Measurements from ENCODE around the gene BTBD19.
"Not testable (repeated sequence)": the region's sequence is repeated elsewhere in the genome, so short reads cannot be mapped to it uniquely, and the experiment has no call there.

BTBD19 gene

DNA sequence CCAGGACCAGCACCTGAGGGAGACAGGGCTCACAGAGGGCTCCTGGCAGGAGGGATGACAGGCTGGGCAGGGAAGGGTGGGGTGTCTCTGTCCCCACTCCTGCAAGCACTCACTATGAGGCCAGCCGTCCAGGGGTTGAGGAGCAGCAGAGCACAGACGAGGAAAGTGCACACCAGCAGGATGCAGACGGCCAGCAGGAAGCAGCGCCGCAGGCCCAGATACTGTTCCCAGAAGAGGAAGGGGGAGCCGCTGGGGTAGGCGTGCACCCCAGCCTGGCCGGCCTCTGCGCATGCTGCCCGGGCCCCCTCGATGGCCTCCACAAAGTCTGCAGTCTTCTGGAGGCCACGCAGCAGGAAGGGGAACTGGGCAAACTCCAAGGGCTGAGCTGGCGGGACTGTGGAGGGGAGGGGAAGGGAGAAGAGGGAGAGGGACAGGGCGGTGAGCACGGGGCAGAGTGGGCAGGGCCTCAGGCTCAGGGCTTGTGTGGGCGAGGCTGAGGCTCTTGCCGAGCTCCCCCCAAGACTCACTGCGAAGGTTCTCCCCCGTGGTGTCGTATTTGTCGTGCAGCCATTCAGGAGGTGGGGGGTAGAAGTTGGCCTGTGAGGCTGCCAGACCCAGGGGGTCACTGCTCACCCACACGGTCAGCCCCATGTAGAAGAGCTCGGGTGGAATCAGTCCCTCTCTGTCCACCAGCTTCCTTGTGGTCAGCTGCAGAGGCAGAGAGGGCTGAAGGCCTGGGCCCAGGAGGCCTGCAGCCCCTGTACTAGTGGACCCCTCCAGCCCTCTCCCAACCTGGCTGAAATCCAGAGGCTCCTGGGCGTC lies 18.3 kb downstream of the BTBD19 start:
- no peak overlapping the region for H3K27ac ChIP-seq
- no peak for DNase-seq (ENCODE audit: low read depth, low spot score)

DNA sequence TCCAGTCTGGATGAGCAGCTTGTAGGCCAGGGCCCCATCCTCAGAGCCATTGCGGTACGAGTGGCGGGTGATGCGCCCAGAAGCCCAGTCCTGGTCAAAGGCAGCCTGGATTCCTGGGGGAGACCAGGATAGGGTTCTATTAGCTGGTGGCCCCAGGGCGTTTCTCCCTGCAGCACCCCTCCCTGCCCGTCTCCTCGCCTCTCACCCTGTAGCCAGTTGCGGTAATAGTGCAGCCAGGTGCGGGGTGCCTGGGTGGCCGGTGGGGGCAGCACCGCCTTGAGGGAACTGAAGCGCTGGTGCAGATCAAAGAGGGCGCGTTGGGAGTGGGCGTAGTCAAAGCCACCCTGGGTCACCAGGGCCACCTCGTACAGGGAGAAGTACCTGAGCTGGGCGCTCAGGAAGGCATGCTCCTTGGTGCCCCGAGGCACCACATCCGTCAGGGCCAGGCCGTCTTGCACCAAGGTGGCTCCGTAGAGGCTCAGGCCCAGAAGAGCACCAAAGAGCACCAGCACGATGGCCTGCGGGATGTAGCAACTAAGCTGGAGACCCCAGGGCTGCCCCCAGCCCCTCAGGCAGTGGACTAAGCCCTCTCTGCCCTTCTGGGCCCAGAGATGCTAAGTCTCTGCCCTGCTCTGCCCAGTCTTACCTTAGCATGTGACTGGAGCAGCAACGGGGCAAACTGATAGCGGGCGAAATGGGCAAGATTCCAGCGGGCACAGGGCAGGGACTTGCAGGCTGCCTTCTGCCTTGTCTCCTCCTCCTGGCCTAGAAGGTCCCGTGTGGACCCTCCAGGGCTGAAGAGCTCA lies 19.1 kb downstream of the BTBD19 start:
- no peak overlapping the region for H3K27ac ChIP-seq
- no peak for DNase-seq (ENCODE audit: low read depth, low spot score)

DNA sequence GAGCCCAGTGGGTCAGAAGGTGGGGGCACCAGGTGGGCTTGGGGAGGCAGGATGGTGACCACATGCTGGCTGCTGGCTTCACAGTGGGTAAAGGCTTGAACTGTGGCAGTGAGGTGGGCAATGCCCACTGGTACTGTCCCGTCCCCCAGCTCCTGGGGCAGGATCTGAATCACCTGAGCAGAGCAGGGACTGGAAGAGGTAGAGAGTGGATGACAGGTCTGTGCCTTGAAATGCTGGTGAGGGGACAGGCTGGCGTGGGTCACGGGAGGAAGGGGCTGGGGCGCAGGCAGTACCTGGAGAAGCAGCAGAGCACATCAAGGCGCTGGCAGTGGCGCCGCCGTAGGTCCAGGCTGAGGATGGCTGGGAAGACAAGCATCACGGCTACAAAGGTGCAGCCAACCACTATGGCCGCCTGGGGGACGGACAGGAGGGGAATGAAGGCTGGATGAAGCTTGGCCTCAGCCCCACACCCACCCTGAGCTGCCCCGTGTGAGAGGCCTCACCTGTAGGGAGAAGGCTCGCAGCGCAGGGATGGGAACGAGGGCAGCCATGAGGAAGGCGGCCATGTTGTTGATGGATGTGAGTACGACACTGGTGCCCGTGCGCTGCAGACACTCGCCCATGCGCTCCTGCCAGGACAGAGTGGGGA lies 19.8 kb downstream of the BTBD19 start:
- no peak overlapping the region for H3K27ac ChIP-seq
- DNase-seq (ENCODE audit: low read depth, low spot score): no peak

DNA sequence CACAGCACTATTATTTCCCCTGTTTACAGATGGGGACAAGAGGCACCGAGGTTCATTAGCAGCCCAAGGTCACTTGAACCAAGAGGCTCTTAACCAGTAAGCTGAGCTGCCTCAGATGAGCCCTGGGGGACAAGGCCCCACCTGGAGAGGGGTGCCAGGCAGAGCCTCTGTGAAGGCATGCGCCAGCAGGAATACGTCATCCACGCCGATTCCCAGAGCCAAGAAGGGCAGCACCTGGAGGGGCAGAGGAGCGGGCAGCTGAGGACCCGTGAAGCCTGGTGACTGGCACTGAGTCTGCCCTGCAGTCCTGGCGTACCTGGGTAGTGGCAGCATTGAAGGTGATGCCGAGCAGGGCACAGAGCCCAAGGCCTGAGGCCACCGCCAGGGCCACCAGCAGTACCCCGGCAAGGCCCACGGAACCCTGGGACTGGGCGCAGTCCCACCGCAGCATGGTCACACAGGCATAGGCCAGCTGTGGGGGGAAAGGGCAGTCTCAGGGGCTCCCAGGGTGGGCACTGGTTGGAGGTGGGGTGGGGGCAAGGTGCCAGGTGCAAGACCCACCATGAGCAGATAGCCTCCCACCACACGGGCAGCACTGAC lies 20.6 kb downstream of the BTBD19 start:
- no peak overlapping the region for H3K27ac ChIP-seq
- DNase-seq (ENCODE audit: low read depth, low spot score): no peak

DNA sequence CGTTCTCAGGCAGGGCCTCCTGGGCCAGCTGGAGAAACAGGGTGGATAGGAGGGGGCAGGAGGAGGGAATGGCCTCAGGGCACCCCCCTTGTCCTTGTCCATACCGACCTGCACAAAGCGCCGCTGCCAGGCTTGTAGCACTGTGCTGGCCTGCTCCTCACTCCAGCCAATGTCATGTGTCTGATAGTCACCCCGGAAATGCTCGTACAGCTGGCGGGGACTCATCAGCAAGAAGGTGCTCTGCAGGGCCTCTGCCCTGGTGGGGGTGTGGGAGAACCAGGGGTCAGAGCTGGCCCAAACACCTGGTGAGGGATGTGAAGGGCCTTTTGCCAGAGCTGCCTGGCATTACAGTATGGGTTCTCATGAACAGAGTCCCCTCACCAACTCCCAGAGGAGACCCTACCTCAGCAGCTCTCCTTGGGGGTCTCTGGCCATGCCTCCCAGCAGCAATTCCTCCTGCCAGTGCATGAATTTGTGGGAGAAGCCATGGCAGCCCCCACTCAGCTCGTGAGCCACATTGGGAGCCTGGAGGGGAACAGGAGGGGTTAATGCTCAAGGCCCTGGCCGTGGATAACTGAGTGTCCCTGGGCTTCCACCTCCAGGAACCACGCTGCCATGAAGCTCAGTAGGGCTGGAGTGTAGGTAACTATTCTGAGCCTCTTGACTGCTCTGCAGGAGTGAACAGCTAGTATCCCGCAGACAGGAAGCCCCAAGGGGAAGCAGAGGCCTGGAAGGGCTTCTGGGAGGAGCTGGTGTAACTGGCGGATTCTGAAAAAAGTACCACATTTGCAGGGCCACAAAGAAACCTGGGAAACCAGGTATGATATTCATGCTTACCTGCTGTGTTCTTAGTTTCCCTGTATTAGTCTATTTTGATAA lies 21.4 kb downstream of the BTBD19 start:
- no peak for DNase-seq (ENCODE audit: low read depth, low spot score)
- H3K27ac ChIP-seq: no peak overlapping the region

DNA sequence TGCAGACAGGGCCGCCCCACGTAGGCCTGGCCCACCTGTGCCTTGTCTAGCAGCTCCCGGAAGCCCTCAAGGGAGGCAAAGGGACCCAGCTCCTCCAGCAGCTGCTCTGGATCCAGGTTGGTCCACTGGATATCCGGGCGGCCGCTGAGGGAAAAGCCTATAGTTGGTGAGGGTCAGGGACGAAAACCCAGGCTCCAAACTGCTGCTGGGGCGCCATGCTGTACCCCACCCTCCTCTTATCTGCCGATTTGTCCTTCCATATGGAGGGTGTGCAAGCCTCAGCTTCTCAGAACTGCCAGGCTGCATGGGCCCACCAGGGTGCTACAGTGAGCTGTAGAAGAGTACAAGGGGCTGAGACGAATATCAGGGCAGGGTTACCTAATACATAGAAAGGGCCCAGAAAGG lies 22.6 kb downstream of the BTBD19 start:
- DNase-seq (ENCODE audit: low read depth, low spot score): no peak
- H3K27ac ChIP-seq: no peak overlapping the region

DNA sequence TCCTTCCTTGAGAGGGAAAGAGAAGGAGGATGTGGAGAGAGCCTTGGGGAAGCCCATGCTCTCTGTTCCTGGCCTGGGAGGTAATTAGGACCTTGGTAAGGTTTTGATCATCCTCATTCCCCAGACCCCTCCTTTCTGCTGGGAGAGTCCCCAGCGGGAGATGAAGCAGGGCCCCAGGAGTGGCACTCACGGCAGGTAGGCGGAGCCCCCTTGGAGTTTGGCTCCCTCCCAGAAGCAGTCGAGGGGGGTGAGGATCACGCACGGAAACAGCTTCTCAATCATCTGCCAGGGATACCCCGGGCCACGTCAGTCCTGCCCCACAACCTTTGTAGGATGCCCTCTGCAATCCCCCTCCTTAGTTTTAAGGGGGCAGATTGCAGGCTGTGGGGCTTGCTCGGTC lies 23.2 kb downstream of the BTBD19 start:
- no peak overlapping the region for H3K27ac ChIP-seq
- DNase-seq (ENCODE audit: low read depth, low spot score): no peak

DNA sequence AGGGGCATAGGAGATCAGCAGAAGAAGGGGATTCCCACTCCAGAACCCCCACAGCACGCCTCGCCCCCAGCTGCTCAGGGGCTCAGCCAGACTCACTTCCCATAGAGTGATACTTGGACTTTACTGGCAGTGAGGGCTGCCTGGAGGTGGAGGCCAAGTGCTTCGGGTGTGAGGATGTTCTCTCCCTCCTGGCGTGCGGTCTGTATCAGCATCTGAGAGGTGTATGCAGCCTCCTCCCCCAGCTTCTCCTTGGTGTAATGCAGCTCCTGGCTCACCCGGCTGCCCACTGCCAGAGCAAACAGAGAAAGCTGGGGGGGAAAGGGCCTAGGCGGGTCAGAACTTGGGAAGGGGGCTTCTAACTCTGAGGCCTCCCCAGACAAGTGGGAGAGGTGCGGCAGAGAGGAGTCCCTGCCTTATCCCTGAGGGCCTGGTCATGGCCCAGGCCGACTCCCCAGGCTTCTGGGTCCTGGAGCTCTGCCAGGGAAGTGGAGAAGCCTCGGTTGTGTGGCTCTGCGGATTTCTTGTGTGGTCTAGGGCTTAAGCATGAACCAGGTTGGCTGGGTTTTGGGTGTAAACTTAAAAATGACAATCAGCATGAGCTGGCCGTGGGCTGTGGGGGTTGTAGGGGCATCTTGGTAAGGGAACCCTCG lies 23.9 kb downstream of the BTBD19 start:
- H3K27ac ChIP-seq: no peak overlapping the region
- DNase-seq (ENCODE audit: low read depth, low spot score): no peak

DNA sequence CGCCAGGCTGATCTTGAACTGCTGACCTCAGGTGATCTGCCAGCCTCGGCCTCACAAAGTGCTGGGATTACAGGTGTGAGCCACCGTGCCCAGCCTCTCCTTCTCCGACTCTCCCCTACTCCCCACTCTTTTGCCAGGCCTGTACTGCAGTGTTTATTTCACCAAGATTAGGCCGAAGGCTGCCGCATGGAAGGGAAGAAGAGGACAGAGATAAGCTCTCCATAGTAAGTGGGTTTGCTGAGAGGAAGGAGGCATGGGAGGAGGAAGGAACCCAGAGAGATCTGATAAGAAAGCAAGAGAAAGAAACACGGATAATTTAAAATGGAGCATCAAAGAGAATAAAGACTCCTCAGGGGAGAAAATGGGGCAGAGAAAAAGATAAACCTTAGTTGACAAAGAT lies 26.0 kb downstream of the BTBD19 start:
- H3K27ac ChIP-seq: no peak overlapping the region
- no peak for DNase-seq (ENCODE audit: low read depth, low spot score)

DNA sequence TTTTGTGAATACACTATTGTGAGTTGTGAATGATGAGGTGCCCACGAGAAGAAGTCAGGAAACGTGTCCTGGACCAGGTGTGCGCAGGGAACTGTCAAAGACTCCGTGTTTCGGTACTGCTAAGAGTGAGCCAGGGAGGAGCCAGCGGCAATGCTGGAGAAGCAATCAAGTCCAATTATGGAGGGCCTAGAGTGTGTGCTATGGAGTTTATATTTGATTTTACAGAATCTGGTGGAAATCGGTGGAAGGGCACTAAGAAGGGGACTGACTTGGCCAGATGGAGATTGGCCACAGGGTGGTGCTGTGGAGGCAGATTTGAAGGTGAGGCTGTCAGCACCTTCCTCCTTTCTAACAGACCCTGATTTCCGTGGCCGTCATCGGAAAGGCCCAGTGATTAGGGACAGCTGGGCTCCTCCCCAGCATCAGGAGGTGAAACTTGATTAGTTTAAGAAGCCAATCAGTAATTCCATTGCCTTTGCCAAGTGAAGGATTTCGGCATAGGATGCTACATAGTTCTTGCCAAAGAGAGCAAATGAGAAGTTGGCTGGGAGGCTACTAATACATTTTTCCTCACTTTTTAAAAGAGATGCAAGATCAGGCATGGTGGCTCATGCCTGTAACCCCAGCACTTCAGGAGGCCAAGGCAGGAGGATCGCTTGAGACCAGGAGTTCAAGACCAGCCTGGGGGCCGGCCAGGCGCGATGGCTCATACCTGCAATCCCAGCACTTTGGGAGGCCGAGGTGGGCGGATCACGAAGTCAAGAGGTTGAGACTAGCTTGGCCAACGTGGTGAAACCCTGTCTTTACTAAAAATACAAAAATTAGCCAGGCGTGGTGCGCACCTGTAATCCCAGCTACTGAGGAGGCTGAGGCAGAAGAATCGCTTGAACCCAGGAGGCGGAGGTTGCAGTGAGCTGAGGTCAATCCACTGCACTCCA lies 27.7 kb downstream of the BTBD19 start:
- H3K27ac ChIP-seq: no peak overlapping the region
- no peak for DNase-seq (ENCODE audit: low read depth, low spot score)

DNA sequence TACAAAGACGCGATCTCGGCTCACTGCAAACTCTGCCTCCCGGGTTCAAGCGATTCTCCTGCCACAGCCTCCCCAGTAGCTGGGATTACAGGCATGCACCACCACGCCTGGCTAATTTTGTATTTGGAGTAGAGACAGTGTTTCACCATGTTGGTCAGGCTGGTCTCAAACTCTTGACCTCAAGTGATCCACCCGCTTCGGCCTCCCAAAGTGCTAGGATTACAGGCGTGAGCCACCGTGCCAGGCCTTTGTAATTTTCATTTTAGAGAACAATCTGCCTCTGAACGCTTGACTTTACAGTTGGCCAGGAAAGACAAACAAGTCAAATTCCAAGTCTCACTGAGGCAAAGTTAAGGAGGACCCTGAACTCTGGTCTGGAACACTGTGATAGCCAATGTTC lies 30.0 kb downstream of the BTBD19 start:
- DNase-seq (ENCODE audit: low read depth, low spot score); H3K27ac ChIP-seq: not testable (repeated sequence)

DNA sequence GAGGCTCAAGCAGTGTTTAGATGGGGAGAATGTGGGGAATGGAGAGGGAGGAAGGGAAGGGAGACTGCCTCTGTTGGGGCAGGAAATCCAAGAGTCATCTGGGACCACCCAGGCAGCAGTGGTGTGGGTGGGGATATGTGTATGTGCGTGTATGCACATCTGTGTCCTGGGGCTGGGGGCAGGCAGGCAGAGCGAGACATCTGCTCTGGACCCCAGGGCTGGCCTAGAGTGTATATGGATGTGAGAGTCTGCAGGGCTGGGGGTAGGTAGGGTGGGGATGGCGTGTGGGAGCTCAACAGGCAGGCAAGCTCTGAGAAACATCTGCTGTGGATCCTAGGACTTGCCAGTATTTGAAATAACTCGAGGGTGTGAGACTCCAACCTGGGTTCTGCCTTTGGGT lies 31.3 kb downstream of the BTBD19 start:
- no peak for DNase-seq (ENCODE audit: low read depth, low spot score)
- H3K27ac ChIP-seq: no peak overlapping the region

DNA sequence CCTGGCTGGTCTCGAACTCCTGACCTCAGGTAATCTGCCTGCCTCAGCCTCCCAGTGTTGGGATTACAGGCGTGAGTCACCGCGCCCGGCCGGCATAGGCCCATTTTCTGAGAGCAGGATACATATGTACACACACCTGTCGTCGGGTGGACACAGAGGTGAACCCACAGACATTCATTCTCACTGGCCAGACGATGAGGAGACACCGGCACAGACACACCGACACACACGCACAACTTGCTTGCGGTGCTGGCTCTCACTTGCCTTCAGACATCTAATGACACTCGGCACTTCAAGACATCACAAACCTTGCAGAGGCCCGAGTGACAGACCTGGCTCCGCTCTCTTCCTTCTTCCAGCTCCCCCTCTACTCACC lies 34.2 kb downstream of the BTBD19 start:
- DNase-seq (ENCODE audit: low read depth, low spot score): no peak
- H3K27ac ChIP-seq: no peak overlapping the region

DNA sequence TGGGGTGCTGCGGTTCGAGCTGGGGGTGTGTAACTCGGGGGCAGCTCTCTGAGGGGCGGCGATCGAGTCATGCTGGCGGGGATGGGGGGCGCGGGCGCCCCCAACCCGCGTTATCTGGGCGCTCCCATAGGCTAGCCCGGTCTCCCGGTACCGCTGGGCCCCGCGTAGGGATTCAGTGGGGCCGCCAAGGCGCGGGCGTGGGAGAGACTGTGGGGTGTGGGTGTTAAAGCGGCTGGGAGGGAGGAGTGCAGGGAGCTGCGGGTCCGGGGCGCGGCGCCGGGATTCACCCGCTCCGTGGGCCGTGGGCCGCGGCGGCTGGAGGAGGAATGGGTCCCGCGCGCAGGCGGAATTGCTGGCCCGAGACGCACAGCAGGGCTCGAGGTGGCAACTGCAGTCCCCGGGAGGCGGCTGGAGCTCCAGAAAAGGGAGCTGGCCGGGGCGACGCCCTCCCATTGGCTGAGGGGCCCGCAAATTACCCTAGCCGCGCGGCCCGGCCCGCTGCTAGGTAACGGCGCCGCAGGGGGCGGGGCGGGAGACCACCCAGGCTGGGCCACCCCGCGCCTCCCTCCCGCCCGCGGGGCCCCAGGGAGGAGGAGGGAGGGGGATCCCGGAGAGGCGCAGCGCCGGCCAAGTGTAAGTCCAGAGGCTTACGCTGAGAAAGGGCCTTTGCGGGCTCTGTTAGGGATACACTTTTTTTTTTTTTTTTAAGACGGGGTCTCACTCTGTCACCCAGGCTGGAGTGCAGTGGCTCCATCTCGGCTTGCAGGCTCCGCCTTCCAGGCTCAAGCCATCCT lies 34.7 kb downstream of the BTBD19 start, which contains the start of gene PTCH2:
TSS of gene PTCH2 (minus strand) at position 392 of the 794 bp plus-strand sequence. CDS start at position 71, 321 bp downstream.
- no peak within 1 kb of the TSS for H3K27ac ChIP-seq
- DNase-seq (ENCODE audit: low read depth, low spot score): no peak

DNA sequence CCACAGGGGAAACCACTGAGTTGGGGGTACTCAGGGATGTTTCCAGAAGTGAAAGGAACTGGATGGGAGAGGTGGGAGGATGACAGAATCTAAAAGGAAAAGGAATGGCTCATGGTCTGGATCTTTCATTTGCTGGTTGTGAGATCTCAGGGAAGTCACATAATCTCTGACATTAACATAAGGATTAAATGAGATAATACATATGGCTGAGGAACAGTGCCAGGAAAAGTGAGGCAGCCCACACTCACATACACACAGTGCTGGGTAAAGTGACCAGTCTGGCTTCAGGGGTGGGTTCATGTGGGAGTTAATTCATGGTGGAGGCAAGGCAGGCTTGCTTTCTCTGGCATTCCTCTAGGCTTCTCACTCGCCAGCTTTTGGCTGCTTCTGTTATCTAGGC lies 38.7 kb downstream of the BTBD19 start:
- no peak for DNase-seq (ENCODE audit: low read depth, low spot score)
- no peak overlapping the region for H3K27ac ChIP-seq

DNA sequence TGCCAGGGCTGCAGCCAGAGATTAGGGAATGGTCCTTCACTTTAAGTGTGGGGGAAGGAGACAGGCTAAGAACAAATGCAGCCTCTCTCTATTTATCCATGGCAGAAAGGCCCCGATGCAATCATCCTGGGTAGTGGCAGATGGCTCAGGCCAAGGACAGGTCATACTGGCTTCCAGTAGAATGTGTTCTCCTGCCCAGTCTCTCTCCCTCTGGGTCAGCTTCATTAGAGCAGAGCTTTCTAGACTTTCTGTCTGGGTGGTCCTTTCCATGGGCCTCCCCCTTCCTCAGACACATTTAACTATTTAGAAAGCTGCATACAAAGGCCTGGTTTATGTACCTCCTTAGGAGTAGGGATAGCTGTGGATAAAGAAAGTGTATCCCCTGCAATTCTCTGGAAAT lies 39.5 kb downstream of the BTBD19 start:
- DNase-seq (ENCODE audit: low read depth, low spot score): no peak
- H3K27ac ChIP-seq: no peak overlapping the region

DNA sequence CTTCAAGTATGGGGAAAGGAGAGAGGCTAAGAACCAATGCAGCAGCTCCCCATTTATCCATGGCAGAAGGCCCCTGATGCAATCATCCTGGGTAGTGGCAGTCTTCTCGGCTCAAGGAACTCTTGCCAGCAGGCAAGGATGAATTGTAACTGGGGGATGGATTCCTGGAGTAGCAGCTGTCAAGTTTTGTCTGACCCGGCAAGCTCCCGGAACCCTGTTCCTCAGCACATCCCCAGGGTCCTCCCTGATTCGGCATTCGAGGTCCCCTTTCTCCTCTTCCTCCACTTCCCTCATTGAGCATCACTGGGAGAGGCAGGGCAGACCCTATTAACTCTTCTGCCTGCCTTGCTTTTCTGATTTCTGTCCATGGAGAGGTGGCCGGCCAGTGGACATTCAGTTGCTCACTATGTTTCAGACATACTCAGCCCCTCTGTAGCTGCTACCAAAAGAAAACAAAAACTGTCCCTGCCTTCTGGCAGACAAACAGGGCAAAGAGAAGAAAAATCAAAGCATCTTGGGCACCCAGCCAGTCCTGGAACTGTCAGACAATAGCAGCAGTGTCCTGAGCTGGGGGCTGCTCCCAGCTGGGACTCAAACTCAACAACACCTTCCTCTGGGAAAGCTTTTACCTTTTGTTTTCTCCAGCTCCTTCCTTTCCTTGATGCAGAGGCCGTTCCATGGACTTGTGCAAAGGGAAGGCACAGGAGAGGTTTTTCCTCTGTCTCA lies 40.3 kb downstream of the BTBD19 start:
- H3K27ac ChIP-seq: no peak overlapping the region
- DNase-seq (ENCODE audit: low read depth, low spot score): no peak

Measured in epithelial cell of prostate (primary cell).